ENCODE measurements around the gene FUBP1. TPM values are rescaled to one million over a fixed set of nuclear protein-coding genes. Genes with fewer than 3 reads are reported as not detected.

The FUBP1 gene
- total and polyA plus RNA-seq, 2 of the 8 experiments (the other 6 are each of a cell fraction or from before 2014, with no cell fraction given) = 184 to 201 TPM

GRCh38 chr1:77905603-77906002 lies 73.3 kb downstream of the FUBP1 start:
- H2BK12ac ChIP-seq (ENCODE audit: low read depth, low read length) = no peak overlapping the region
- ChIA-PET POLR2A (ENCODE audit: partially characterized antibody) (interaction anchor here (0.7 kb wide), 1 partner anchor 8 kb away, joined by 4 read pairs; no protein-coding TSS in a partner anchor), CTCF (ENCODE audit: partially characterized antibody) (interaction anchor here (0.6 kb wide), 1 partner anchor 1546 kb away, joined by 5 read pairs; no protein-coding TSS in a partner anchor)
- no peak for FAIRE-seq
- no peak overlapping the region for H3K18ac ChIP-seq (ENCODE audit: extremely low read depth, low read length)
- H3K9me3 ChIP-seq (ENCODE audit: insufficient read depth in 2 of 2, low read depth in 1 of 2, low read length in 1 of 2) = no peaks in the 10 kb centered on the region
- no peaks in the 10 kb centered on the region for H3K36me3 ChIP-seq (ENCODE audit: control insufficient read depth in 2 of 4, insufficient read depth in 4 of 4, low read length in 3 of 4)
- no peak overlapping the region for H4K5ac ChIP-seq (ENCODE audit: insufficient read length, low read depth, low read length)
- no peaks in the 10 kb centered on the region for H3K27me3 ChIP-seq (replicated peaks in 1 of 4; ENCODE audit: control insufficient read depth in 3 of 4, extremely low read depth in 1 of 4, insufficient read depth in 3 of 4, low read length in 3 of 4)
- no peak overlapping the region for H3K56ac ChIP-seq (replicated peaks; ENCODE audit: insufficient read length, low read depth, low read length)
- H3K23me2 ChIP-seq (ENCODE audit: low read depth, low read length) = no peaks in the 10 kb centered on the region
- 80% methylated on average over 1 of the region's 1 CpG; no CpG with 5 or more reads in 1 of the 2 experiments for WGBS, 2 experiments (ENCODE audit: extremely low coverage in 1 of 2, insufficient coverage in 1 of 2, insufficient read length in 1 of 2, insufficient replicate concordance in 2 of 2, low coverage in 1 of 2, low lambda C conversion rate in 2 of 2, missing lambda C conversion rate in 1 of 2)
- H4K20me1 ChIP-seq (replicated peaks in 1 of 2; ENCODE audit: control insufficient read depth in 1 of 2, insufficient read depth in 2 of 2, low read length in 2 of 2) = no peaks in the 10 kb centered on the region
- H2AFZ ChIP-seq (ENCODE audit: low read length) = no peak overlapping the region
- no peak overlapping the region for H3K14ac ChIP-seq (ENCODE audit: insufficient read length)
- no peak overlapping the region for H4K91ac ChIP-seq (replicated peaks; ENCODE audit: insufficient read length, low read length)
- H3K79me2 ChIP-seq (ENCODE audit: control insufficient read depth in 1 of 2, insufficient read depth in 2 of 2, low read length in 2 of 2) = no peaks in the 10 kb centered on the region
- H3K4me2 ChIP-seq (ENCODE audit: insufficient read depth in 1 of 2, low read depth in 2 of 2, low read length in 2 of 2) = no peak overlapping the region
- H3K27ac ChIP-seq (ENCODE audit: low read depth, low read length) = no peak overlapping the region
- no peak overlapping the region for H2AK5ac ChIP-seq (ENCODE audit: low read depth, low read length)
- no peak overlapping the region for H2BK5ac ChIP-seq (ENCODE audit: low read depth, low read length)
- no peak overlapping the region for H2BK20ac ChIP-seq (ENCODE audit: low read length)
- H3K4me3 ChIP-seq (ENCODE audit: extremely low read depth in 1 of 4, insufficient read depth in 2 of 4, low read depth in 3 of 4, low read length in 4 of 4) = no peak overlapping the region
- no peak overlapping the region for H2BK15ac ChIP-seq (ENCODE audit: low read length)
- TF ChIP-seq POLR2AphosphoS5 (IDR thresholded peaks at IDR 0.05; ENCODE audit: low read depth, low read length) = no peak
- TF ChIP-seq, protein P1, sequence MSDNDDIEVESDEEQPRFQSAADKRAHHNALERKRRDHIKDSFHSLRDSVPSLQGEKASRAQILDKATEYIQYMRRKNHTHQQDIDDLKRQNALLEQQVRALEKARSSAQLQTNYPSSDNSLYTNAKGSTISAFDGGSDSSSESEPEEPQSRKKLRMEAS (IDR thresholded peaks at IDR 0.05) = no peak
- TF ChIP-seq PHF8 (conservative IDR thresholded peaks at IDR 0.05; ENCODE audit: low read depth, low read length) = no peak
- no peak for TF ChIP-seq SP1 (IDR thresholded peaks at IDR 0.05; ENCODE audit: low read depth, low read length)
- H4K8ac ChIP-seq (ENCODE audit: extremely low read depth, insufficient read depth, low read length) = no peak overlapping the region
- no peak overlapping the region for H3K23ac ChIP-seq (ENCODE audit: insufficient read length)
- no peak overlapping the region for H3K4ac ChIP-seq (replicated peaks; ENCODE audit: insufficient read length, low read depth, low read length)
- H2BK120ac ChIP-seq (replicated peaks; ENCODE audit: low read depth, low read length) = no peak overlapping the region
- no peaks in the 10 kb centered on the region for H3K4me1 ChIP-seq (replicated peaks in 1 of 4; ENCODE audit: control insufficient read depth in 3 of 4, insufficient read depth in 4 of 4, low read length in 3 of 4)
- DNase-seq (ENCODE audit: low read depth in 1 of 2, low spot score in 2 of 2) = no peak
- H3K9ac ChIP-seq (replicated peaks in 1 of 4; ENCODE audit: extremely low read depth in 1 of 4, low read depth in 3 of 4, low read length in 3 of 4) = no peak overlapping the region
- H3K79me1 ChIP-seq (ENCODE audit: low read depth, low read length) = no peaks in the 10 kb centered on the region

Measured in H1 (cell line).